ENCODE data around the gene UBE3A. TPM values are rescaled to one million over a fixed set of nuclear protein-coding genes. Genes with fewer than 3 reads are reported as not detected.
A peak's percentile ranks its signal among the peaks of the same experiment; 100 is the strongest.

The UBE3A gene
- total and polyA plus RNA-seq, 10 of the 15 experiments (the other 5 are each of a cell fraction or from before 2014, with no cell fraction given): 29.4 to 82.9 (median 58.7) TPM

GRCh38 chr15:25431836-25432561 lies 6.8 kb downstream of the UBE3A start:
- Histone ChIP-seq H4K20me1 (ENCODE audit: control insufficient read depth, insufficient read depth) (no peaks in the 10 kb centered on the region), H3K4me1 (ENCODE audit: control insufficient read depth, insufficient read depth, low read length) (no peaks in the 10 kb centered on the region), H3K27me3 (replicated peaks in 1 of 2; ENCODE audit: control insufficient read depth in 2 of 2, insufficient read depth in 2 of 2, low read length in 1 of 2) (no peaks in the 10 kb centered on the region), H2AFZ (ENCODE audit: control insufficient read depth, low read depth, low read length) (no peak overlapping the region), H3K9me3 (replicated peaks; ENCODE audit: control insufficient read depth, insufficient read depth, low read length) (peaks cover 6% of the 10 kb centered on the region; the same call in 2 of the 3 replicates), H3K27ac (ENCODE audit: control insufficient read depth, insufficient read depth) (no peak overlapping the region; the same call in 1 of the 2 replicates), H3K79me2 (ENCODE audit: control insufficient read depth, insufficient read depth, low read length) (peaks cover 79% of the 10 kb centered on the region), H3K9ac (ENCODE audit: control insufficient read depth, insufficient read depth, low read length) (no peak overlapping the region), H3K4me2 (ENCODE audit: control insufficient read depth, insufficient read depth) (0 out of 2 replicates have a peak overlapping the region, but pooled peaks have one; percentile 26), H3K4me3 (0 out of 2 replicates have a peak overlapping the region, but pooled peaks have one; percentile 8), H3K36me3 (ENCODE audit: control insufficient read depth in 2 of 2, insufficient read depth in 2 of 2, low read length in 1 of 2) (peaks cover 0 to 6% of the 10 kb centered on the region in 2 experiments; a peak in 1 of 4 replicates)
- intact Hi-C loops (cut with micrococcal nuclease; ENCODE audit: unreplicated experiment): no loop called here
- ChIA-PET SMC1A (ENCODE audit: uncharacterized antibody, unreplicated experiment) (interaction anchor here (1.0 to 5.3 kb wide), 6 partner anchors 8 to 90 kb away, joined by 3 to 40 read pairs (median 6); no protein-coding TSS in a partner anchor), RAD21 (ENCODE audit: unreplicated experiment) (interaction anchor here (0.8 to 2.1 kb wide), 7 partner anchors 8 to 89 kb away, joined by 3 to 17 read pairs (median 3); no protein-coding TSS in a partner anchor), POLR2A (interaction anchor here (1.1 to 1.2 kb wide), 2 partner anchors 15 to 67 kb away, joined by 3 to 7 read pairs; no protein-coding TSS in a partner anchor), CTCF (interaction anchor here (1.0 kb wide), 1 partner anchor 14 kb away, joined by 4 read pairs; no protein-coding TSS in a partner anchor)
- in situ Hi-C loops (cut with MboI): no loop called here
- ATAC-seq: peak; percentile 13
- DNase-seq (ENCODE audit: low read depth, low spot score): no peak
- TF ChIP-seq CHD2 (IDR thresholded peaks at IDR 0.05; ENCODE audit: borderline replicate concordance, low read depth, low read length) (no peak), ASH2L (IDR thresholded peaks at IDR 0.05; ENCODE audit: borderline replicate concordance, low read depth) (no peak), CREB1 (IDR thresholded peaks at IDR 0.05; ENCODE audit: low read depth) (no peak)
- FAIRE-seq: no peak
- 77% methylated on average over 3 of the region's 3 CpGs for WGBS (ENCODE audit: insufficient coverage, insufficient replicate concordance, low lambda C conversion rate, missing lambda C conversion rate)
- no TSS peak for BruUV-seq (replicated peaks)

- BruUV-seq (replicated peaks): no TSS peak
- Histone ChIP-seq H3K27me3 (replicated peaks in 1 of 2; ENCODE audit: control insufficient read depth in 2 of 2, insufficient read depth in 2 of 2, low read length in 1 of 2) (no peaks in the 10 kb centered on the region), H3K79me2 (ENCODE audit: control insufficient read depth, insufficient read depth, low read length) (peaks cover 75% of the 10 kb centered on the region), H2AFZ (ENCODE audit: control insufficient read depth, low read depth, low read length) (no peak overlapping the region), H4K20me1 (ENCODE audit: control insufficient read depth, insufficient read depth) (no peaks in the 10 kb centered on the region), H3K27ac (ENCODE audit: control insufficient read depth, insufficient read depth) (no peak overlapping the region), H3K9me3 (replicated peaks; ENCODE audit: control insufficient read depth, insufficient read depth, low read length) (peaks cover 8% of the 10 kb centered on the region; the same call in 2 of the 3 replicates), H3K4me1 (ENCODE audit: control insufficient read depth, insufficient read depth, low read length) (no peaks in the 10 kb centered on the region), H3K9ac (ENCODE audit: control insufficient read depth, insufficient read depth, low read length) (no peak overlapping the region), H3K4me2 (ENCODE audit: control insufficient read depth, insufficient read depth) (no peak overlapping the region), H3K4me3 (no peak overlapping the region), H3K36me3 (ENCODE audit: control insufficient read depth in 2 of 2, insufficient read depth in 2 of 2, low read length in 1 of 2) (peaks cover 0 to 3% of the 10 kb centered on the region in 2 experiments; a peak in 1 of 4 replicates)
- RAD21 ChIA-PET (ENCODE audit: unreplicated experiment): interaction anchor here (0.7 to 1.1 kb wide), 3 partner anchors 9 to 13 kb away, joined by 3 to 4 read pairs (median 3); no protein-coding TSS in a partner anchor
- ATAC-seq (no peak), FAIRE-seq (no peak), DNase-seq (ENCODE audit: low read depth, low spot score) (no peak)
- 97% methylated on average over 2 of the region's 2 CpGs for WGBS (ENCODE audit: insufficient coverage, insufficient replicate concordance, low lambda C conversion rate, missing lambda C conversion rate)
- intact Hi-C loops (cut with micrococcal nuclease; ENCODE audit: unreplicated experiment) (no loop called here), in situ Hi-C loops (cut with MboI) (no loop called here)
- SMC1A ChIA-PET (ENCODE audit: uncharacterized antibody, unreplicated experiment): interaction anchor here (0.7 to 1.5 kb wide), 4 partner anchors 9 to 105 kb away, joined by 3 to 4 read pairs (median 4); no protein-coding TSS in a partner anchor
- CTCF ChIA-PET: interaction anchor here (1.8 to 3.2 kb wide), 2 partner anchors 7 to 11 kb away, joined by 5 to 13 read pairs; no protein-coding TSS in a partner anchor
- POLR2A ChIA-PET: no interaction called here
- TF ChIP-seq EP300 (IDR thresholded peaks at IDR 0.05; ENCODE audit: borderline replicate concordance in 1 of 2, control insufficient read depth in 1 of 2, low read depth in 2 of 2, low read length in 2 of 2) (no peak), ZBED1 (IDR thresholded peaks at IDR 0.05; ENCODE audit: borderline replicate concordance) (no peak), YY1 (IDR thresholded peaks at IDR 0.05; ENCODE audit: low read depth, low read length) (no peak), SRF (IDR thresholded peaks at IDR 0.05; ENCODE audit: low read depth in 2 of 2, low read length in 2 of 2) (no peak), ATF2 (IDR thresholded peaks at IDR 0.05; ENCODE audit: low read length) (no peak), BRCA1 (IDR thresholded peaks at IDR 0.05; ENCODE audit: low read depth, low read length) (no peak), NFXL1 (IDR thresholded peaks at IDR 0.05; ENCODE audit: borderline replicate concordance) (no peak)
Measured at GRCh38 chr15:25427861-25428260, 11.0 kb downstream of the UBE3A start.

All from GM12878 (cell line).